ENCODE measurements around the gene GAB2.

DNA sequence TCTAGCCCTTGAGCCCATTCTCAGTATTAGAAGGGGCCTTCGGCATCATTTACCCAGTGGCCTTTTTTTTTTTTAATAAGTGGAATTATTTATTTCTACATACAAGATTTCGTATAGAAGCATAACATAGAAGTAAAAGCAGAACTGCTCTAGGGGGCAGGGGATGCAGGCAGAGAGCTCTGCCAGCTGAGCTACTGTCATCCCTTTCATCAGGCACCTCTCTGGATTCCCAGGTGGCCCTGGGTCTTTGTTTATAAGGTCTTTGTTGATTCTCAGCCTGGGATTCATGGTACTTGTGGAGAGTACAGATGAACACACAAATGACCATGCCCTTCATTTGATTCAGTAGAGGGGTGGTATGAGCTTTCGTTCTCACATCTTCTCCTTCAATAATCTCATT lies 66.4 kb downstream of the GAB2 start:
- TF ChIP-seq TAF1 (IDR thresholded peaks at IDR 0.05; ENCODE audit: borderline replicate concordance, low read depth, low read length) (no peak), MXI1 (IDR thresholded peaks at IDR 0.05; ENCODE audit: low read depth, low read length) (no peak), HCFC1 (IDR thresholded peaks at IDR 0.05; ENCODE audit: low read length) (no peak), POLR2AphosphoS2 (IDR thresholded peaks at IDR 0.05; ENCODE audit: low read depth, low read length) (no peak)
- TF ChIP-seq, protein P1, sequence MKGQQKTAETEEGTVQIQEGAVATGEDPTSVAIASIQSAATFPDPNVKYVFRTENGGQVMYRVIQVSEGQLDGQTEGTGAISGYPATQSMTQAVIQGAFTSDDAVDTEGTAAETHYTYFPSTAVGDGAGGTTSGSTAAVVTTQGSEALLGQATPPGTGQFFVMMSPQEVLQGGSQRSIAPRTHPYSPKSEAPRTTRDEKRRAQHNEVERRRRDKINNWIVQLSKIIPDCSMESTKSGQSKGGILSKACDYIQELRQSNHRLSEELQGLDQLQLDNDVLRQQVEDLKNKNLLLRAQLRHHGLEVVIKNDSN (IDR thresholded peaks at IDR 0.05; ENCODE audit: borderline replicate concordance, extremely low read length, insufficient read depth, low read depth, low read length): no peak
- TF ChIP-seq, protein P2, sequence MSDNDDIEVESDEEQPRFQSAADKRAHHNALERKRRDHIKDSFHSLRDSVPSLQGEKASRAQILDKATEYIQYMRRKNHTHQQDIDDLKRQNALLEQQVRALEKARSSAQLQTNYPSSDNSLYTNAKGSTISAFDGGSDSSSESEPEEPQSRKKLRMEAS (IDR thresholded peaks at IDR 0.05; ENCODE audit: low read depth, low read length): no peak
- TF ChIP-seq, protein P3, sequence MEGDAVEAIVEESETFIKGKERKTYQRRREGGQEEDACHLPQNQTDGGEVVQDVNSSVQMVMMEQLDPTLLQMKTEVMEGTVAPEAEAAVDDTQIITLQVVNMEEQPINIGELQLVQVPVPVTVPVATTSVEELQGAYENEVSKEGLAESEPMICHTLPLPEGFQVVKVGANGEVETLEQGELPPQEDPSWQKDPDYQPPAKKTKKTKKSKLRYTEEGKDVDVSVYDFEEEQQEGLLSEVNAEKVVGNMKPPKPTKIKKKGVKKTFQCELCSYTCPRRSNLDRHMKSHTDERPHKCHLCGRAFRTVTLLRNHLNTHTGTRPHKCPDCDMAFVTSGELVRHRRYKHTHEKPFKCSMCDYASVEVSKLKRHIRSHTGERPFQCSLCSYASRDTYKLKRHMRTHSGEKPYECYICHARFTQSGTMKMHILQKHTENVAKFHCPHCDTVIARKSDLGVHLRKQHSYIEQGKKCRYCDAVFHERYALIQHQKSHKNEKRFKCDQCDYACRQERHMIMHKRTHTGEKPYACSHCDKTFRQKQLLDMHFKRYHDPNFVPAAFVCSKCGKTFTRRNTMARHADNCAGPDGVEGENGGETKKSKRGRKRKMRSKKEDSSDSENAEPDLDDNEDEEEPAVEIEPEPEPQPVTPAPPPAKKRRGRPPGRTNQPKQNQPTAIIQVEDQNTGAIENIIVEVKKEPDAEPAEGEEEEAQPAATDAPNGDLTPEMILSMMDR (IDR thresholded peaks at IDR 0.05 in 2 of 3, conservative IDR thresholded peaks at IDR 0.05 in 1 of 3; ENCODE audit: control insufficient read depth in 2 of 3, extremely low read depth in 1 of 3, insufficient read depth in 1 of 3, low read depth in 3 of 3, low read length in 3 of 3): no peak
- TF ChIP-seq, protein P4, sequence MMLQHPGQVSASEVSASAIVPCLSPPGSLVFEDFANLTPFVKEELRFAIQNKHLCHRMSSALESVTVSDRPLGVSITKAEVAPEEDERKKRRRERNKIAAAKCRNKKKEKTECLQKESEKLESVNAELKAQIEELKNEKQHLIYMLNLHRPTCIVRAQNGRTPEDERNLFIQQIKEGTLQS (IDR thresholded peaks at IDR 0.05; ENCODE audit: borderline replicate concordance, extremely low read depth, low read depth, low read length): no peak
